Fibroblast of lung (primary cell): ENCODE results near the gene TSNAXIP1. TPM values are rescaled to one million over a fixed set of nuclear protein-coding genes. Genes with fewer than 3 reads are reported as not detected.
A peak's percentile ranks its signal among the peaks of the same experiment; 100 is the strongest.

Experiments used
- DNase-seq, 2 donors: peaks; one replicate each; pipeline versions ENCODE4 v3.0.0 to v3.0.0-alpha.2; 2010; ENCODE audit warnings: low read depth in 2 of 2
- H2AFZ ChIP-seq: 2 replicates; pipeline ENCODE4 v1.5.1; 2012; ENCODE audit warnings: low read length, control low read depth, inconsistent platforms
- H3K27ac ChIP-seq: 2 replicates; pipeline ENCODE4 v1.5.1; 2011; ENCODE audit warnings: low read length, control low read depth; ENCODE audit not compliant: insufficient read depth
- H3K27me3 ChIP-seq: 2 replicates; pipeline ENCODE4 v1.5.1; 2011; ENCODE audit warnings: mild to moderate bottlenecking, low read length; ENCODE audit not compliant: control insufficient read depth, insufficient read depth
- H3K36me3 ChIP-seq: 2 replicates; pipeline ENCODE4 v1.5.1; 2011; ENCODE audit warnings: low read length; ENCODE audit not compliant: control insufficient read depth, insufficient read depth
- H3K4me1 ChIP-seq: 2 replicates; pipeline ENCODE4 v1.5.1; 2011; ENCODE audit warnings: low read length; ENCODE audit not compliant: control insufficient read depth, insufficient read depth; ENCODE audit errors: extremely low read depth
- H3K4me2 ChIP-seq: 2 replicates; pipeline ENCODE4 v1.5.1; 2011; ENCODE audit warnings: low read length, control low read depth; ENCODE audit not compliant: insufficient read depth; ENCODE audit errors: extremely low read depth
- H3K4me3 ChIP-seq, 4 experiments: fragments of 200-600 bp in 1 of 4; sonication (generic) in 1 of 4; replicated peaks in 1 of 4; 2 replicates each; pipeline ENCODE4 v1.5.1; 2011 to 2016; ENCODE audit warnings: low read length in 4 of 4, low read depth in 3 of 4, mild to moderate bottlenecking in 3 of 4, control low read depth in 2 of 4, inconsistent platforms in 1 of 4, mixed read lengths in 1 of 4; ENCODE audit not compliant: insufficient read depth in 1 of 4; ENCODE audit errors: control extremely low read depth in 1 of 4
- H3K79me2 ChIP-seq: 2 replicates; pipeline ENCODE4 v1.5.1; 2012; ENCODE audit warnings: mild to moderate bottlenecking, low read length, inconsistent platforms; ENCODE audit not compliant: control insufficient read depth, insufficient read depth
- H3K9ac ChIP-seq: 2 replicates; pipeline ENCODE4 v1.5.1; 2011; ENCODE audit warnings: mild to moderate bottlenecking, low read length, control low read depth; ENCODE audit not compliant: insufficient read depth
- H3K9me3 ChIP-seq: 2 replicates; pipeline ENCODE4 v1.5.1; 2012; ENCODE audit warnings: low read depth, low read length; ENCODE audit not compliant: control insufficient read depth, insufficient read depth
- H4K20me1 ChIP-seq: 2 replicates; pipeline ENCODE4 v1.5.1; 2011; ENCODE audit warnings: low read length; ENCODE audit not compliant: control insufficient read depth, insufficient read depth; ENCODE audit errors: extremely low read depth
- EZH2 ChIP-seq: IDR thresholded peaks from 2 replicates; pipeline ENCODE4 v1.5.1; 2012; ENCODE audit warnings: low read length, control low read depth, mild to moderate bottlenecking; ENCODE audit errors: missing control alignments
- polyA plus RNA-seq, 2 donors: library from polyadenylated mRNA; depleted of rRNA in 1 of 2; stranded (reverse) in 1 of 2; unstranded in 1 of 2; fragments of >200 nt; gene quantifications; 2 replicates each; pipeline ENCODE4 v1.2.1, GENCODE V29; 2011 to 2012; ENCODE audit warnings: missing spikeins in 1 of 2
- total RNA-seq: library from RNA; depleted of rRNA; stranded (reverse); fragments of >200 nt; gene quantifications from 2 replicates; pipeline ENCODE4 v1.2.1, GENCODE V29; 2014
- TF ChIP-seq, protein P1 (sequence below), 2 donors: IDR thresholded peaks in 1 of 2; conservative IDR thresholded peaks in 1 of 2; 1 replicate in 1 of 2; 2 replicates in 1 of 2; pipeline ENCODE4 v1.5.1; 2011 to 2012; ENCODE audit warnings: low read length in 2 of 2, control low read depth in 1 of 2, inconsistent platforms in 1 of 2, low read depth in 1 of 2, mild to moderate bottlenecking in 1 of 2

TSNAXIP1 gene
- total and polyA plus RNA-seq, 2 donors (not counting 1 experiment from before 2014, with no cell fraction given) = 0.45 to 1.2 TPM

DNA sequence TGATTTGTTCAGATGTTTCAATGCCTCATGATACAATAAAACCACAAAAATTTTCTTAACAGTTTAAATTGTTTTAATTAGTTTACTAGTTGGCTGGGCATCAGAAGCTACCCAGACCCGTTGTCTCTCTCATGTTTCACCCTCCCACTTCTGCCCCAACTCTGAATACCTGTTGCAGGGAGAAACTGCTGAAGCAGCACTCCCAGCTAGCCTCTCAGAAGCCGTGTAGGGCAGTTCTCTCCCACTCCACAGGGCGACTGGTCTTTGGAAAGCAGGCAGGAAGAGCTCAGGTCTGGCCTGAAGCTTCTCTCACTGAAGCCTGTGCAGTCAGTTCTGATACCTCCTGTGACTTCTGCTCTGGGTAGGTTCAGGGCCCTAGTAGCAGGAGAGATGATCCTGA lies 64.6 kb downstream of the TSNAXIP1 start:
- no peak overlapping the region for H3K9ac ChIP-seq
- no peak overlapping the region for H2AFZ ChIP-seq
- H3K27me3 ChIP-seq = no peaks in the 10 kb centered on the region
- no peaks in the 10 kb centered on the region for H3K4me1 ChIP-seq
- H3K79me2 ChIP-seq = peaks cover 33% of the 10 kb centered on the region
- no peaks in the 10 kb centered on the region for H3K9me3 ChIP-seq
- H3K4me3 ChIP-seq = no peak overlapping the region
- no peak for TF ChIP-seq EZH2
- TF ChIP-seq, protein P1, sequence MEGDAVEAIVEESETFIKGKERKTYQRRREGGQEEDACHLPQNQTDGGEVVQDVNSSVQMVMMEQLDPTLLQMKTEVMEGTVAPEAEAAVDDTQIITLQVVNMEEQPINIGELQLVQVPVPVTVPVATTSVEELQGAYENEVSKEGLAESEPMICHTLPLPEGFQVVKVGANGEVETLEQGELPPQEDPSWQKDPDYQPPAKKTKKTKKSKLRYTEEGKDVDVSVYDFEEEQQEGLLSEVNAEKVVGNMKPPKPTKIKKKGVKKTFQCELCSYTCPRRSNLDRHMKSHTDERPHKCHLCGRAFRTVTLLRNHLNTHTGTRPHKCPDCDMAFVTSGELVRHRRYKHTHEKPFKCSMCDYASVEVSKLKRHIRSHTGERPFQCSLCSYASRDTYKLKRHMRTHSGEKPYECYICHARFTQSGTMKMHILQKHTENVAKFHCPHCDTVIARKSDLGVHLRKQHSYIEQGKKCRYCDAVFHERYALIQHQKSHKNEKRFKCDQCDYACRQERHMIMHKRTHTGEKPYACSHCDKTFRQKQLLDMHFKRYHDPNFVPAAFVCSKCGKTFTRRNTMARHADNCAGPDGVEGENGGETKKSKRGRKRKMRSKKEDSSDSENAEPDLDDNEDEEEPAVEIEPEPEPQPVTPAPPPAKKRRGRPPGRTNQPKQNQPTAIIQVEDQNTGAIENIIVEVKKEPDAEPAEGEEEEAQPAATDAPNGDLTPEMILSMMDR (conservative IDR thresholded peaks at IDR 0.05 in 1 of 2, IDR thresholded peaks at IDR 0.05 in 1 of 2; ENCODE audit: low read depth in 1 of 2, low read length in 2 of 2) = no peak
- H3K36me3 ChIP-seq = peaks cover 16% of the 10 kb centered on the region
- no peak overlapping the region for H3K4me2 ChIP-seq
- no peaks in the 10 kb centered on the region for H4K20me1 ChIP-seq
- DNase-seq = no peak
- H3K27ac ChIP-seq = no peak overlapping the region

DNA sequence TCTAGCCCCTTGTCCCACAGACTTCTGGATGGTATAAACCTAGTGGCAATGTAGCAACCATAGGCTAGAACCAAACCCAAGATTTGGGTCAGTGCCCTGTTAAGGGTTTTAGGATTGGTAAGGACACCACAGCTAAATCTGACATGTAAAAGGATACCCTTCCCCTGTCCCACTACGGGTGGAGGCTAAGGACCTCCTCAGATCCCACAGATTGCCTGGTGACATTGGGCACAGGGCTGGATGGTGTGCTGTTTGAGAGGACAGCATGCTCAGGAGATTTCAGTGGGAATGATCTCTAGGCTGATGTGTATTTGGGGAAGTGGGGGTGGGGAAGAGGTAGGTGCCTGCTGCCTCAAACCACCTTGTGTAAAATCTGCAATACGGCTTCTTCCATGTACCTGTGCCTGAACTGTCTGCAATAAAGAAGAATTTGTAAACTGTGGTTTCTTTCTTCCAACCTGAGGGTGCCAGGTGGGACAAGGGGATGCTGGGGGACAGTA lies 65.5 kb downstream of the TSNAXIP1 start:
- no peaks in the 10 kb centered on the region for H4K20me1 ChIP-seq
- no peak overlapping the region for H3K4me2 ChIP-seq
- H3K79me2 ChIP-seq = peaks cover 40% of the 10 kb centered on the region
- H3K9me3 ChIP-seq = no peaks in the 10 kb centered on the region
- H3K9ac ChIP-seq = no peak overlapping the region
- no peak overlapping the region for H2AFZ ChIP-seq
- H3K27ac ChIP-seq = peak overlapping the region; percentile 85
- H3K36me3 ChIP-seq = peaks cover 20% of the 10 kb centered on the region
- no peaks in the 10 kb centered on the region for H3K4me1 ChIP-seq
- no peaks in the 10 kb centered on the region for H3K27me3 ChIP-seq
- no peak for DNase-seq
- TF ChIP-seq, protein P1 (conservative IDR thresholded peaks at IDR 0.05 in 1 of 2, IDR thresholded peaks at IDR 0.05 in 1 of 2; ENCODE audit: low read depth in 1 of 2, low read length in 2 of 2) = no peak
- no peak for TF ChIP-seq EZH2
- H3K4me3 ChIP-seq = peak overlapping the region in 1 of 4 experiments; percentile 96

DNA sequence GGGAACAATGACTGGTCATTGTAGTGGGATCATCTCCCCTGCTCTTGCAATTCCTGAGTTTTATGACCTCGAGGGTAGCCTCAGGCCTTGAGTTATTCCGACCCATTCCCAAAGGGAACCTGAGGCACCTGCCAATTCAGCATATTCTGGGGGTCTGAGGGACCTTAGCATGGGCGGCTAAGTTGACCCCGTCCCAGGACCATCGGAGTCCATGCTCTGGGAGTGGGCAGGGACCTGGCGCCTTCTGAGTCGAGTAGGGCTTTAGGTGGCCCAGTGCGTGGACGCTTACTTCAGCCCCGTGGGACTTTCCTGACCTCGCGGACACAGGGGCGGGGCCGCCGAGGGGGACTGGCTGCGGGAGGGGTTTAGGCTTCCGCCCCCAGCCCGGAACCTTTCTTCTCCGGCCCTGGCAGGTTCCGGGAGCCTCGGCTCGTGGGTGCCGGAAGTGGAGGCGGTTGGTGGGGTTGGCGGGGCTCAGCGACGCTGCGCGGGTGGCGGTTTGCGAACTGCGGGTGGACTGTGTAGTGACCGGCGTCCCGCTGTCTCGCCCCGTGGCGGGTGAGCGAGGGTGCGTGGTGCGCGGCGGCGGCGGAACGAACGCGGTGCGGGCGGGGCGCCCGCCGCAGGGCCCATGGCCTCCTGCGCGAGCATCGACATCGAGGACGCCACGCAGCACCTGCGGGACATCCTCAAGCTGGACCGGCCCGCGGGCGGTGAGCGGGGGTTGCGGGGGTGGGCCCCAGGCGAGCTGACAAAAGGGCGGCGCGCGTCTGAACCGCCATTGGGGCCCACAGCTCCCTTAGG lies 66.1 kb downstream of the TSNAXIP1 start, which contains the start of gene EDC4:
TSS of gene EDC4 (plus strand) at position 422 of the 804 bp plus-strand sequence. CDS start at position 632, 210 bp downstream.
- TF ChIP-seq, protein P1 (conservative IDR thresholded peaks at IDR 0.05 in 1 of 2, IDR thresholded peaks at IDR 0.05 in 1 of 2; ENCODE audit: low read depth in 1 of 2, low read length in 2 of 2) = no peak
- TF ChIP-seq EZH2 = no peak
- peak; percentile 79 to 80 for DNase-seq
- H3K36me3 ChIP-seq = peaks cover 22% of the 10 kb centered on the region
- H4K20me1 ChIP-seq = no peaks in the 10 kb centered on the region
- H3K4me3 ChIP-seq = peak within 1 kb of the TSS; percentile 90 to 96 (median 95)
- H3K79me2 ChIP-seq = peaks cover 40% of the 10 kb centered on the region
- peak within 1 kb of the TSS; percentile 79 for H2AFZ ChIP-seq
- H3K27me3 ChIP-seq = no peaks in the 10 kb centered on the region
- peak within 1 kb of the TSS; percentile 98 for H3K4me2 ChIP-seq
- H3K9me3 ChIP-seq = no peaks in the 10 kb centered on the region
- no peaks in the 10 kb centered on the region for H3K4me1 ChIP-seq
- H3K27ac ChIP-seq = peak within 1 kb of the TSS; percentile 85
- peak within 1 kb of the TSS; percentile 85 for H3K9ac ChIP-seq
